IMR-90 (cell line): ENCODE results near the gene KIAA0040. TPM values are rescaled to one million over a fixed set of nuclear protein-coding genes. Genes with fewer than 3 reads are reported as not detected.

ENCODE experiments used
- ATAC-seq: fragments of 200-7000 bp; cut with Tn5 transposase; 2 replicates; pipeline ENCODE4 v1.9.1; 2020; ENCODE audit warnings: low read depth, mild to moderate bottlenecking, moderate library complexity
- BruUV-seq: library from RNA; stranded (reverse); fragments of 400-500 nt; replicated peaks from 2 replicates; lab custom pipeline; 2021; lab: Mats Ljungman, UMichigan
- CTCF ChIA-PET: fragments of 300-600 bp; formaldehyde crosslinking; extraction: SDS; loops from one replicate; lab custom pipeline; 2021; ENCODE audit warnings: antibody characterized with exemption; lab: Yijun Ruan, JAX
- POLR2A ChIA-PET: fragments of 300-600 bp; sonication (Branson Sonifier 250); formaldehyde crosslinking; loops from one replicate; lab custom pipeline; 2022; ENCODE audit warnings: antibody characterized with exemption; ENCODE audit not compliant: unreplicated experiment; lab: Charles Lee
- DNase-seq: peaks from one replicate; pipeline ENCODE4 v3.0.0; 2013
- H2AFZ ChIP-seq: replicated peaks from 2 replicates; pipeline ENCODE3; 2013; ENCODE audit warnings: low read length, mild to moderate bottlenecking; ENCODE audit not compliant: poor library complexity
- H2AK5ac ChIP-seq: 2 replicates; pipeline ENCODE4 v1.6.1; 2013; ENCODE audit warnings: low read depth, low read length, inconsistent platforms
- H2AK9ac ChIP-seq: replicated peaks from 2 replicates; pipeline ENCODE3; 2013; ENCODE audit warnings: mild to moderate bottlenecking, low read depth, low read length, moderate library complexity; ENCODE audit not compliant: poor library complexity
- H2BK120ac ChIP-seq: 2 replicates; pipeline ENCODE4 v1.6.1; 2013; ENCODE audit warnings: low read depth, low read length, inconsistent platforms
- H2BK15ac ChIP-seq: 3 replicates; pipeline ENCODE4 v1.6.1; 2013; ENCODE audit warnings: low read depth, low read length, inconsistent platforms
- H2BK20ac ChIP-seq: 2 replicates; pipeline ENCODE4 v1.6.1; 2013; ENCODE audit warnings: low read depth, mild to moderate bottlenecking, inconsistent platforms, low read length, moderate library complexity
- H2BK5ac ChIP-seq: 2 replicates; pipeline ENCODE4 v1.6.1; 2013; ENCODE audit warnings: mild to moderate bottlenecking, low read depth, low read length, inconsistent platforms; ENCODE audit not compliant: poor library complexity, severe bottlenecking
- H3K14ac ChIP-seq: replicated peaks from 2 replicates; pipeline ENCODE4 v1.6.1; 2013; ENCODE audit warnings: low read depth, low read length, inconsistent platforms
- H3K18ac ChIP-seq: 2 replicates; pipeline ENCODE4 v1.6.1; 2013; ENCODE audit warnings: low read depth, low read length, control low read depth
- H3K23ac ChIP-seq: 2 replicates; pipeline ENCODE4 v1.6.1; 2013; ENCODE audit warnings: low read depth, low read length, inconsistent platforms
- H3K27ac ChIP-seq: 2 replicates; pipeline ENCODE4 v1.5.1; 2013; ENCODE audit warnings: mild to moderate bottlenecking, control low read depth, low read length; ENCODE audit not compliant: insufficient read depth
- H3K27me3 ChIP-seq: 2 replicates; pipeline ENCODE4 v1.6.1; 2013; ENCODE audit warnings: low read length; ENCODE audit not compliant: control insufficient read depth, insufficient read depth
- H3K36me3 ChIP-seq: 2 replicates; pipeline ENCODE4 v1.6.1; 2013; ENCODE audit warnings: low read length, mixed read lengths; ENCODE audit not compliant: control insufficient read depth, insufficient read depth
- H3K4ac ChIP-seq: 2 replicates; pipeline ENCODE4 v1.6.1; 2013; ENCODE audit warnings: low read depth, low read length, inconsistent platforms
- H3K4me1 ChIP-seq: 2 replicates; pipeline ENCODE4 v1.6.1; 2013; ENCODE audit warnings: low read length, mixed read lengths; ENCODE audit not compliant: control insufficient read depth, insufficient read depth
- H3K4me2 ChIP-seq: 2 replicates; pipeline ENCODE4 v1.6.1; 2013; ENCODE audit warnings: low read depth, mild to moderate bottlenecking, control low read depth, low read length, moderate library complexity
- H3K4me3 ChIP-seq: 2 replicates; pipeline ENCODE4 v1.5.1; 2013; ENCODE audit warnings: low read depth, mild to moderate bottlenecking, control low read depth, low read length, moderate library complexity; ENCODE audit not compliant: insufficient read depth
- H3K56ac ChIP-seq: 2 replicates; pipeline ENCODE4 v1.6.1; 2013; ENCODE audit warnings: low read length, inconsistent platforms; ENCODE audit not compliant: insufficient read depth; ENCODE audit errors: extremely low read depth
- H3K79me1 ChIP-seq, 2 experiments: 2 replicates each; pipeline ENCODE4 v1.6.1; 2013; ENCODE audit warnings: low read length in 2 of 2, inconsistent platforms in 1 of 2, low read depth in 1 of 2
- H3K9ac ChIP-seq: 2 replicates; pipeline ENCODE4 v1.6.1; 2013; ENCODE audit warnings: low read depth, low read length, control low read depth
- H3K9me1 ChIP-seq: 2 replicates; pipeline ENCODE4 v1.6.1; 2013; ENCODE audit warnings: low read length, inconsistent platforms; ENCODE audit not compliant: insufficient read depth
- H3K9me3 ChIP-seq: 2 replicates; pipeline ENCODE4 v1.6.1; 2013; ENCODE audit warnings: low read length; ENCODE audit not compliant: control insufficient read depth, insufficient read depth
- H4K20me1 ChIP-seq: 2 replicates; pipeline ENCODE4 v1.6.1; 2013; ENCODE audit warnings: low read length, inconsistent platforms; ENCODE audit not compliant: insufficient read depth
- H4K5ac ChIP-seq: 2 replicates; pipeline ENCODE4 v1.6.1; 2013; ENCODE audit warnings: mild to moderate bottlenecking, low read depth, low read length, control low read depth
- H4K8ac ChIP-seq, 2 experiments: 2 replicates each; pipeline ENCODE4 v1.6.1; 2013; ENCODE audit warnings: low read depth in 2 of 2, low read length in 2 of 2, control low read depth in 1 of 2, inconsistent platforms in 1 of 2
- H4K91ac ChIP-seq: 2 replicates; pipeline ENCODE4 v1.6.1; 2013; ENCODE audit warnings: low read depth, low read length, inconsistent platforms; ENCODE audit not compliant: insufficient read depth
- CEBPB ChIP-seq: IDR thresholded peaks from 2 replicates; pipeline ENCODE4 v1.6.1; 2012; ENCODE audit warnings: low read depth, low read length, improper control_type of control experiment
- ELK1 ChIP-seq: fragments of 150-350 bp; IDR thresholded peaks from 2 replicates; pipeline ENCODE4 v1.6.1; 2016; ENCODE audit warnings: low read depth, mild to moderate bottlenecking, low read length, moderate library complexity, borderline replicate concordance
- MAFK ChIP-seq: IDR thresholded peaks from 2 replicates; pipeline ENCODE4 v1.6.1; 2012; ENCODE audit warnings: low read depth, low read length, improper control_type of control experiment
- MAZ ChIP-seq: IDR thresholded peaks from 2 replicates; pipeline ENCODE4 v1.6.1; 2012; ENCODE audit warnings: low read depth, mild to moderate bottlenecking, low read length, improper control_type of control experiment, moderate library complexity, borderline replicate concordance
- MXI1 ChIP-seq: IDR thresholded peaks from 2 replicates; pipeline ENCODE4 v1.6.1; 2012; ENCODE audit warnings: low read depth, mild to moderate bottlenecking, low read length, moderate library complexity, borderline replicate concordance
- NFE2L2 ChIP-seq: fragments of 150-350 bp; IDR thresholded peaks from 2 replicates; pipeline ENCODE4 v1.6.1; 2016; ENCODE audit warnings: low read depth, mild to moderate bottlenecking, low read length
- POLR2A ChIP-seq: IDR thresholded peaks from 2 replicates; pipeline ENCODE4 v1.6.1; 2012; ENCODE audit warnings: mild to moderate bottlenecking, low read depth, low read length
- RAD21 ChIP-seq: IDR thresholded peaks from 2 replicates; pipeline ENCODE4 v1.6.1; 2012; ENCODE audit warnings: low read length, improper control_type of control experiment
- RCOR1 ChIP-seq: IDR thresholded peaks from 2 replicates; pipeline ENCODE4 v1.6.1; 2012; ENCODE audit warnings: mild to moderate bottlenecking, low read length, improper control_type of control experiment; ENCODE audit not compliant: insufficient replicate concordance
- SMC3 ChIP-seq: fragments of 150-350 bp; IDR thresholded peaks from 2 replicates; pipeline ENCODE4 v1.6.1; 2016; ENCODE audit warnings: low read depth, mild to moderate bottlenecking, antibody characterized with exemption, low read length, moderate library complexity
- WGBS, 2 experiments: methylation state at CpG; one replicate each; pipeline versions ENCODE4 v1.1.5 to v1.1.7; 2013; ENCODE audit warnings: missing lambda C conversion rate in 2 of 2; ENCODE audit not compliant: insufficient read length in 1 of 2; ENCODE audit errors: extremely low coverage in 2 of 2; 5-methylcytosine and 5-hydroxymethylcytosine counted together
- dilution Hi-C: fragments of 300-500 bp; cut with HindIII; formaldehyde crosslinking; loops from one replicate; pipeline ENCODE4 v1.14.3; 2018; ENCODE audit warnings: low sequenced_read_pairs; ENCODE audit not compliant: unreplicated experiment
- in situ Hi-C: fragments of 300-500 bp; cut with MboI; formaldehyde crosslinking; loops from 3 replicates; pipeline ENCODE4 v1.14.3; 2019; ENCODE audit warnings: low sequenced_read_pairs, inconsistent platforms, mixed read lengths
- intact Hi-C: fragments of 100-400 bp; cut with micrococcal nuclease; formaldehyde crosslinking; loops from 2 replicates; pipeline ENCODE4 v1.10.0; 2022
- polyA plus RNA-seq, 3 experiments: library from polyadenylated mRNA; depleted of rRNA; stranded (reverse); fragments of >200 nt; gene quantifications; 2 replicates each; pipeline ENCODE4 v1.2.3, GENCODE V29; 2012; ENCODE audit warnings: low replicate concordance in 1 of 3
- total RNA-seq: library from RNA; depleted of rRNA; stranded (reverse); fragments of >200 nt; gene quantifications from 2 replicates; pipeline ENCODE4 v1.2.3, GENCODE V29; 2012
- TF ChIP-seq, protein P1 (sequence below): conservative IDR thresholded peaks from 2 replicates; pipeline ENCODE4 v1.5.1; 2012; ENCODE audit warnings: mild to moderate bottlenecking, low read depth, low read length, improper control_type of control experiment

KIAA0040 gene
- total and polyA plus RNA-seq, 2 of the 4 experiments (the other 2 are of a cell fraction): 0.05 to 0.18 TPM

DNA sequence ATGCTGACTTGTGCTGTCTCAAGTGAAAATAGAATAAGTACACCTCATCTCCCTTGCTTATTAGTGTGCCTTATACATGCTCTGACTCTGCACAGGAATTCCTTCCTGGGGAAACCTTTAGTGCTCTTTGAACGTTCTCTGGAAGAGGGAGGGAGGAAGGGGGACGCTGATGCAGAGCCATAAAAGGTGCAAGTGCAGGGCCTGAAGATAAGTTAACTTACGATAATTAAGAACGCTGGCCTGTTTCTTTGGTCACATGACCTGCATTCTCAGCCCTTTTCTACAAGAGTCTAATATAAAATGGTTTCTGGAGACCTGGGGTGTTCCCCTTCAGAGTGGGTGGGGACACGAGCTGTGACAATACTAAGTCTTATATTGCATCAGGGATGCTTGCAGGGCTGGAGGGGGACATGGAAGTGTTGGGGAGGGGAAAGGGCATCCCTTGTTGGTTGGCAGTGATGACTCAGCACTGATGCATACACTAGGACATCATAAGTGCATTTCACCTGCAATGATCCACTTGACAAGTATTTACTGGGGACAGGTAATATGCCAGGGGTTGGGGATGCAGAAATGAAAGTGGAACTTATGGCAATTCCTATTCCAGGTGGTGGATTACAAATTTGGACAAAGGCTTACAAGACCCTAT is 26.3 kb upstream of the KIAA0040 start:
- Histone ChIP-seq H2AK5ac (no peak overlapping the region), H3K56ac (no peak overlapping the region), H2BK20ac (no peak overlapping the region), H2BK15ac (no peak overlapping the region), H2BK5ac (no peak overlapping the region), H3K14ac (no peak overlapping the region), H2AK9ac (no peak overlapping the region), H3K9me3 (no peaks in the 10 kb centered on the region), H3K79me1 (no peaks in the 10 kb centered on the region), H3K9me1 (no peaks in the 10 kb centered on the region), H3K4ac (no peak overlapping the region), H4K20me1 (no peaks in the 10 kb centered on the region), H3K4me1 (no peaks in the 10 kb centered on the region), H3K27ac (no peak overlapping the region), H4K8ac (no peak overlapping the region), H4K5ac (no peak overlapping the region), H3K9ac (no peak overlapping the region), H3K4me3 (no peak overlapping the region), H2BK120ac (no peak overlapping the region), H4K91ac (no peak overlapping the region), H3K23ac (no peak overlapping the region), H2AFZ (no peak overlapping the region), H3K18ac (no peak overlapping the region), H3K36me3 (no peaks in the 10 kb centered on the region), H3K27me3 (no peaks in the 10 kb centered on the region), H3K4me2 (no peak overlapping the region)
- ChIA-PET POLR2A (no interaction called here), CTCF (no interaction called here)
- dilution Hi-C loops (no loop called here), in situ Hi-C loops (no loop called here), intact Hi-C loops (no loop called here)
- BruUV-seq: no TSS peak
- no CpG with 5 or more reads among the region's 5 CpGs for WGBS, 2 experiments
- TF ChIP-seq SMC3 (no peak), NFE2L2 (no peak), MAZ (no peak), POLR2A (no peak), RCOR1 (no peak), CEBPB (no peak), MXI1 (no peak), ELK1 (no peak), RAD21 (no peak), MAFK (no peak)
- TF ChIP-seq, protein P1, sequence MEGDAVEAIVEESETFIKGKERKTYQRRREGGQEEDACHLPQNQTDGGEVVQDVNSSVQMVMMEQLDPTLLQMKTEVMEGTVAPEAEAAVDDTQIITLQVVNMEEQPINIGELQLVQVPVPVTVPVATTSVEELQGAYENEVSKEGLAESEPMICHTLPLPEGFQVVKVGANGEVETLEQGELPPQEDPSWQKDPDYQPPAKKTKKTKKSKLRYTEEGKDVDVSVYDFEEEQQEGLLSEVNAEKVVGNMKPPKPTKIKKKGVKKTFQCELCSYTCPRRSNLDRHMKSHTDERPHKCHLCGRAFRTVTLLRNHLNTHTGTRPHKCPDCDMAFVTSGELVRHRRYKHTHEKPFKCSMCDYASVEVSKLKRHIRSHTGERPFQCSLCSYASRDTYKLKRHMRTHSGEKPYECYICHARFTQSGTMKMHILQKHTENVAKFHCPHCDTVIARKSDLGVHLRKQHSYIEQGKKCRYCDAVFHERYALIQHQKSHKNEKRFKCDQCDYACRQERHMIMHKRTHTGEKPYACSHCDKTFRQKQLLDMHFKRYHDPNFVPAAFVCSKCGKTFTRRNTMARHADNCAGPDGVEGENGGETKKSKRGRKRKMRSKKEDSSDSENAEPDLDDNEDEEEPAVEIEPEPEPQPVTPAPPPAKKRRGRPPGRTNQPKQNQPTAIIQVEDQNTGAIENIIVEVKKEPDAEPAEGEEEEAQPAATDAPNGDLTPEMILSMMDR: no peak
- DNase-seq (no peak), ATAC-seq (no peak)
